Measurements from ENCODE around the gene PADI1.

PADI1 gene

GRCh38 chr1:17212487-17213121 is 7.7 kb downstream of the PADI1 start:
- no peaks in the 10 kb centered on the region for H3K36me3 ChIP-seq (ENCODE audit: control insufficient read depth in 2 of 2, insufficient read depth in 1 of 2, low read length in 2 of 2)
- CTCF ChIA-PET: interaction anchor here (0.5 to 3.1 kb wide), 7 partner anchors 10 to 261 kb away, joined by 3 to 17 read pairs (median 4); no protein-coding TSS in a partner anchor
- POLR2A ChIA-PET: interaction anchor here (1.5 to 2.5 kb wide), 2 partner anchors 20 to 27 kb away, joined by 11 to 12 read pairs; no protein-coding TSS in a partner anchor
- no peak overlapping the region for H3K4me3 ChIP-seq (ENCODE audit: low read depth, low read length)
- H3K4me1 ChIP-seq (ENCODE audit: control insufficient read depth, insufficient read depth, low read length): peaks cover 4% of the 10 kb centered on the region
- no peaks in the 10 kb centered on the region for H3K9me3 ChIP-seq (ENCODE audit: control insufficient read depth, insufficient read depth, low read depth, low read length)
- peak overlapping the region; percentile 35; the same call in 1 of the 2 replicates for H3K27ac ChIP-seq (ENCODE audit: extremely low read depth, low read depth, low read length)
- TF ChIP-seq SCRT1 (tag by site-specific recombination; IDR thresholded peaks at IDR 0.05; ENCODE audit: borderline replicate concordance) (no peak), YY2 (tag by site-specific recombination; IDR thresholded peaks at IDR 0.05) (no peak), ZNF518A (tag by site-specific recombination; conservative IDR thresholded peaks at IDR 0.05; ENCODE audit: low read depth) (0 out of 2 replicates have a peak, but pooled peaks have one; percentile 37), ZNF223 (tag by site-specific recombination; IDR thresholded peaks at IDR 0.05) (no peak), ZNF596 (tag by site-specific recombination; IDR thresholded peaks at IDR 0.05) (no peak), ZFP69B (tag by site-specific recombination; IDR thresholded peaks at IDR 0.05) (peak; percentile 100), ZNF266 (tag by site-specific recombination; IDR thresholded peaks at IDR 0.05; ENCODE audit: low read depth) (no peak), ZNF138 (tag by site-specific recombination; IDR thresholded peaks at IDR 0.05; ENCODE audit: borderline replicate concordance) (no peak), KLF10 (tag by site-specific recombination; IDR thresholded peaks at IDR 0.05) (peak; percentile 90), SETDB1 (IDR thresholded peaks at IDR 0.05; ENCODE audit: insufficient read length, low read length) (no peak), RBAK (tag by site-specific recombination; IDR thresholded peaks at IDR 0.05) (no peak), ZNF664 (tag by site-specific recombination; IDR thresholded peaks at IDR 0.05) (no peak), ZNF843 (tag by site-specific recombination; IDR thresholded peaks at IDR 0.05) (0 out of 2 replicates have a peak, but pooled peaks have one; percentile 32), ZNF221 (tag by site-specific recombination; IDR thresholded peaks at IDR 0.05; ENCODE audit: borderline replicate concordance) (no peak), ZNF76 (tag by site-specific recombination; IDR thresholded peaks at IDR 0.05; ENCODE audit: borderline replicate concordance, low read depth) (peak; percentile 43; the same call in 1 of the 2 replicates), ZSCAN5A (tag by site-specific recombination; IDR thresholded peaks at IDR 0.05) (no peak), ZNF394 (tag by site-specific recombination; IDR thresholded peaks at IDR 0.05; ENCODE audit: borderline replicate concordance) (peak; percentile 59; the same call in 1 of the 2 replicates), ZNF670 (tag by site-specific recombination; IDR thresholded peaks at IDR 0.05; ENCODE audit: low read depth) (no peak), PATZ1 (tag by site-specific recombination; IDR thresholded peaks at IDR 0.05) (peak; percentile 99), ZBTB8A (tag by site-specific recombination; IDR thresholded peaks at IDR 0.05) (no peak), CTCF (tag by site-specific recombination; IDR thresholded peaks at IDR 0.05) (no peak), ZNF449 (tag by site-specific recombination; IDR thresholded peaks at IDR 0.05) (no peak), KLF7 (tag by site-specific recombination; IDR thresholded peaks at IDR 0.05; ENCODE audit: borderline replicate concordance) (no peak; the same call in 1 of the 2 replicates), ZNF677 (tag by site-specific recombination; IDR thresholded peaks at IDR 0.05) (no peak), ZNF555 (tag by site-specific recombination; conservative IDR thresholded peaks at IDR 0.05) (no peak), ZFP3 (tag by site-specific recombination; IDR thresholded peaks at IDR 0.05; ENCODE audit: low read depth) (no peak)

Measured in HEK293 (cell line).